HEK293 (cell line): ENCODE results near the gene ZNF367.

ENCODE experiments used
- CTCF ChIA-PET: fragments of 350-600 bp; formaldehyde crosslinking; extraction: SDS; loops from one replicate; lab custom pipeline; 2021; ENCODE audit warnings: antibody characterized with exemption; lab: Yijun Ruan, JAX
- POLR2A ChIA-PET: fragments of 300-600 bp; formaldehyde crosslinking; extraction: SDS; loops from one replicate; lab custom pipeline; 2020; ENCODE audit warnings: antibody characterized with exemption, inconsistent platforms; lab: Yijun Ruan, JAX
- H3K27ac ChIP-seq: fragments of 200-500 bp; sonication (Bioruptor generic); 2 replicates; pipeline ENCODE4 v1.5.1; 2014; ENCODE audit warnings: low read depth, low read length, control low read depth, inconsistent platforms; ENCODE audit errors: extremely low read depth
- H3K36me3 ChIP-seq, 2 experiments: fragments of 200-500 bp in 1 of 2; sonication (Bioruptor generic) in 1 of 2; 1 replicate in 1 of 2; 2 replicates in 1 of 2; pipeline ENCODE4 v1.5.1; 2014 to 2017; ENCODE audit warnings: inconsistent platforms in 2 of 2, low read length in 2 of 2; ENCODE audit not compliant: control insufficient read depth in 2 of 2, insufficient read depth in 1 of 2
- H3K4me1 ChIP-seq: fragments of 200-500 bp; sonication (Bioruptor generic); 2 replicates; pipeline ENCODE4 v1.5.1; 2014; ENCODE audit warnings: mild to moderate bottlenecking, low read length, inconsistent platforms; ENCODE audit not compliant: control insufficient read depth, insufficient read depth
- H3K4me3 ChIP-seq: 2 replicates; pipeline ENCODE4 v1.5.1; 2011; ENCODE audit warnings: low read depth, mild to moderate bottlenecking, control low read depth, low read length, moderate library complexity
- H3K9me3 ChIP-seq: fragments of 200-500 bp; sonication (Bioruptor generic); 2 replicates; pipeline ENCODE4 v1.5.1; 2014; ENCODE audit warnings: low read depth, low read length, inconsistent platforms; ENCODE audit not compliant: control insufficient read depth, insufficient read depth
- CTCF ChIP-seq: fragments of 450-650 bp; formaldehyde crosslinking; IDR thresholded peaks from 2 replicates; pipeline ENCODE4 v1.5.1; 2016; ENCODE audit warnings: missing biosample characterization, missing genetic modification characterization
- GFI1B ChIP-seq: fragments of 450-650 bp; formaldehyde crosslinking; IDR thresholded peaks from 2 replicates; pipeline ENCODE4 v1.5.1; 2016; ENCODE audit warnings: missing biosample characterization, missing genetic modification characterization
- HOXC10 ChIP-seq: sonication (generic); formaldehyde crosslinking; IDR thresholded peaks from 2 replicates; pipeline ENCODE4 v1.8.1; 2023; ENCODE audit warnings: mild to moderate bottlenecking, missing genetic modification reagents
- PRDM2 ChIP-seq: fragments of 450-650 bp; formaldehyde crosslinking; IDR thresholded peaks from 2 replicates; pipeline ENCODE4 v1.5.1; 2016; ENCODE audit warnings: missing biosample characterization, missing genetic modification characterization, borderline replicate concordance
- REST ChIP-seq: fragments of 450-650 bp; formaldehyde crosslinking; IDR thresholded peaks from 2 replicates; pipeline ENCODE4 v1.5.1; 2016; ENCODE audit warnings: missing biosample characterization, missing genetic modification characterization
- ZBTB20 ChIP-seq: fragments of 450-650 bp; formaldehyde crosslinking; IDR thresholded peaks from 2 replicates; pipeline ENCODE4 v1.5.1; 2016; ENCODE audit warnings: missing biosample characterization, missing genetic modification characterization
- ZNF121 ChIP-seq: fragments of 450-650 bp; formaldehyde crosslinking; IDR thresholded peaks from 2 replicates; pipeline ENCODE4 v1.5.1; 2016; ENCODE audit warnings: missing biosample characterization, missing genetic modification characterization
- ZNF37A ChIP-seq: fragments of 450-650 bp; IDR thresholded peaks from 2 replicates; pipeline ENCODE4 v1.5.1; 2018; ENCODE audit warnings: missing biosample characterization, missing genetic modification characterization
- ZNF423 ChIP-seq: fragments of 450-650 bp; formaldehyde crosslinking; IDR thresholded peaks from 2 replicates; pipeline ENCODE4 v1.5.1; 2016; ENCODE audit warnings: missing biosample characterization, missing genetic modification characterization
- ZNF510 ChIP-seq: fragments of 450-650 bp; formaldehyde crosslinking; IDR thresholded peaks from 2 replicates; pipeline ENCODE4 v1.5.1; 2018; ENCODE audit warnings: mild to moderate bottlenecking, missing genetic modification characterization, missing biosample characterization; ENCODE audit not compliant: insufficient replicate concordance
- ZNF645 ChIP-seq: fragments of 450-650 bp; formaldehyde crosslinking; IDR thresholded peaks from 2 replicates; pipeline ENCODE4; 2016; ENCODE audit warnings: missing biosample characterization, missing genetic modification characterization
- ZNF677 ChIP-seq: fragments of 450-650 bp; IDR thresholded peaks from 2 replicates; pipeline ENCODE4 v1.5.0; 2018; ENCODE audit warnings: missing biosample characterization, mild to moderate bottlenecking, missing genetic modification characterization, moderate library complexity
- ZNF704 ChIP-seq: fragments of 450-650 bp; formaldehyde crosslinking; IDR thresholded peaks from 2 replicates; pipeline ENCODE4 v1.5.1; 2016; ENCODE audit warnings: missing biosample characterization, missing genetic modification characterization
- ZNF707 ChIP-seq: fragments of 450-650 bp; formaldehyde crosslinking; IDR thresholded peaks from 2 replicates; pipeline ENCODE4 v1.5.1; 2016; ENCODE audit warnings: missing biosample characterization, missing genetic modification characterization
- ZNF830 ChIP-seq: fragments of 450-650 bp; IDR thresholded peaks from 2 replicates; pipeline ENCODE4 v1.5.0; 2018; ENCODE audit warnings: missing biosample characterization, missing genetic modification characterization, low read depth, mild to moderate bottlenecking, moderate library complexity
- ZSCAN18 ChIP-seq: fragments of 450-650 bp; formaldehyde crosslinking; IDR thresholded peaks from 2 replicates; pipeline ENCODE4 v1.5.1; 2016; ENCODE audit warnings: missing biosample characterization, missing genetic modification characterization

Gene ZNF367

GRCh38 chr9:96386157-96386556, 32.0 kb downstream of the ZNF367 start:
- ChIA-PET CTCF (interaction anchor here (0.7 to 1.1 kb wide), 2 partner anchors 9 to 154 kb away, joined by 3 read pairs; no protein-coding TSS in a partner anchor), POLR2A (no interaction called here)
- no peak overlapping the region for H3K27ac ChIP-seq
- TF ChIP-seq ZNF704 (tag by site-specific recombination) (no peak), ZSCAN18 (tag by site-specific recombination) (no peak), ZNF510 (tag by site-specific recombination) (no peak), ZBTB20 (tag by site-specific recombination) (no peak), ZNF677 (tag by site-specific recombination) (no peak), ZNF830 (no peak), REST (tag by site-specific recombination) (no peak), GFI1B (no peak), HOXC10 (no peak), ZNF37A (tag by site-specific recombination) (no peak), ZNF121 (tag by site-specific recombination) (no peak), PRDM2 (tag by site-specific recombination) (no peak), CTCF (tag by site-specific recombination) (no peak), ZNF645 (no peak), ZNF707 (tag by site-specific recombination) (no peak), ZNF423 (no peak)
- TF ChIP-seq, all 188 proteins: peak for 0
- Histone ChIP-seq H3K9me3 (no peaks in the 10 kb centered on the region), H3K4me3 (no peak overlapping the region), H3K4me1 (0 out of 2 replicates have a peak, but pooled peaks cover 2% of the 10 kb centered on the region), H3K36me3 (peaks cover 21 to 56% of the 10 kb centered on the region in 2 experiments)
